GM19395 (cell line): Measurements from ENCODE around the gene NPLOC4.

Experiments
- ATAC-seq: cut with Tn5 transposase; IDR thresholded peaks from one replicate; pipeline ENCODE4 v1.9.1; 2021; ENCODE audit warnings: mild to moderate bottlenecking, moderate library complexity; ENCODE audit not compliant: unreplicated experiment

The NPLOC4 gene

DNA sequence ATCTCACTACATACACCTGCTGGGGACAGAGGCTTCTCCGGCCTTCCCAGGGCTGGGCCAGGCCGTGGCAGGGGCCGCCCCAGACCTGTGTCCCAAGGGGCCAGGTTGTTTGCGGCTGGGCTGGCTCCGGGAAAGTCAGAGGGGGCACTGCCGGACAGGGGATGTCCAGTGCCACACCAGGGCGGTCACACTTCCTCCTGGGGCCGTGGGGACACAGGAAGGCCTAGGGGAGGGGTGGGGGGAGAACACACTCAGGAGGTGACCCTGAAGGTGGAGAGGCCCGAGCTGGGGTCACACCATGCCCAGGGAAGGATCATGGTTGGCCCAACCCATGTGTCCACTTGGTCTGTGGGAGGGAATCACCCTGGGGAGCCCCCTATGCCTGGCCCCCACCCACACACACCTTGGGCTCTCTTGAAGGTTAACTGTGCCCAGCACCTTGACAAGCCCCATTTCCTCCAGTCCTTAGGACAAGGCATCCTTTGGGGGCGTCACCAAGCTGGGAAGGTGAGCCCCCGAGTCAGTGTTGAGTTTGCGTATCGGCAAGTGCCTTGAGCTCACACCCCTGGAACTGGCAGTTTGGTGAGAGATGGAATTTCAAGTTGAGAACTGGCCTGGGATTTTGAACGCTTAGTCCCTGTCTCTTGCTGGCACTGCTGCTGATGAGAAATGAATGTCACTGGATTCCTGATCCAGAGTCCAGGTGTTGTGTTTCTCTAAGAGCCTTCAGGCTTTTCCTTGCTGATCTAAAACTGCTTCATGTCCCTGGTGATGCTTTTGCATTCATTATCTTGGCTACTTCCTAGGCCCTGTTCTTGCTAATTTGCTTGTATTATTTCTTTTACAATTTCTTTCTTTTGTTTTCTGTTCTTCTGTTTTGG, 116.7 kb downstream of the NPLOC4 start:
- ATAC-seq: no peak

DNA sequence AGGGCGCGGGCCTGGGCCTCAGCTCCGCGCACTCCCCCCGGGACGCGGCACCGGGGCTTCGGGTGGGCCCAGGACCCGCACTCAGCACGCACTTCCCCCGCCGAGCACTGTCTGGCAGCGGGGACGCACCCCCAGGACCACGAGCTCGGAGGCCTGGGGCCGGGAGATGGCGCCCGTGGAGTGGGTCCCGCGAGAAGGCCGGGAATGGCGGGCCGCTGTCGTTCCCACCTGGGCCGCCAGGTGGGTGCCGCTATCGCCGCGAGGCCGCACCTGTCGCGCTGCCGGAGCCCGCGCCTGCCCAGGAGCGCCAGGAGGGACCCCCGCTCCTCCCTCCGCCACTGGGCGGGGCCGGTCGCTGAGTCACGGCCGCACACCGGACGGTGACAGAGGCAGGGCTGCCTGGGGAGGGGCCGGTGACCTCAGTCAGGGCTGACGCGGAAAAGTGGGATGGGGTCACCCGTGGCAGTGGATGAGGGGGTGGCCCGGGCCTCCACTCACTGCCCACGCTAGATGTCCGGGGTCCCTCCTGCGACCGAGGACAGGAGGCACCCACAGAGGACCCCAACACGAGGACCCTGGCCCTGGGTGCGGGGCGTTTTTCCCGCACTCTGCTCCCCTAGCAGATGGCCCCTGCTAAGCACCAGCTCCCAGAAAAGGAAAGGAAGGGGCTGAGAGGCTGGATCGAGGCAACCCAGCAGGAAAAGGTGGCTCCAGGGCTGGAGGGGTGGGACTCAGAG, 117.5 kb downstream of the NPLOC4 start:
- no peak for ATAC-seq

DNA sequence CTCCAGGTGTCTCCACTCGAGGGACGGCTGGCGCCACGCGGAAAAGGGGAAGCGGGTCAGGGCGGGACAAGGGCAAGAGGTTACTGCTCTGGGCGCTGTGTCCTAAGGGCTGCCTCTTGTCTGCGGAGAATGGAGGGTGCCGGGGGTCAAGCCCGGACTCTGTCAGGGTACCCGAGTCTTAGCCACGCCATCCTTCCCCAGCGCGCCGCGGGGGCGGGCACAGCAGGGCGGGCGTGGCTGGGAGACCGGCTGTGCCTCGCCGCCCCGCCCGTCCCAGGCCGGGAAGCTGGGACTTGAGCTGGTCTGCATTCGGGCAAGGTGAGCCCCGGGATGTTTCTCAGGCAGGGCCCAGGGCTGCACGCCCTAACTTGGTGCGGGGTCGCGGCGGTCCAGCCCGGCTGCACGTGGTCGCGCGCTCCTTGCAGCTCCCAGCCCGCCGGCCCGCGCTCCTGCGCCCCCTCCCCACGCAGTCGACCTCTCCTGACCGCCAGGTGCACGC, 118.1 kb downstream of the NPLOC4 start:
- no peak for ATAC-seq

DNA sequence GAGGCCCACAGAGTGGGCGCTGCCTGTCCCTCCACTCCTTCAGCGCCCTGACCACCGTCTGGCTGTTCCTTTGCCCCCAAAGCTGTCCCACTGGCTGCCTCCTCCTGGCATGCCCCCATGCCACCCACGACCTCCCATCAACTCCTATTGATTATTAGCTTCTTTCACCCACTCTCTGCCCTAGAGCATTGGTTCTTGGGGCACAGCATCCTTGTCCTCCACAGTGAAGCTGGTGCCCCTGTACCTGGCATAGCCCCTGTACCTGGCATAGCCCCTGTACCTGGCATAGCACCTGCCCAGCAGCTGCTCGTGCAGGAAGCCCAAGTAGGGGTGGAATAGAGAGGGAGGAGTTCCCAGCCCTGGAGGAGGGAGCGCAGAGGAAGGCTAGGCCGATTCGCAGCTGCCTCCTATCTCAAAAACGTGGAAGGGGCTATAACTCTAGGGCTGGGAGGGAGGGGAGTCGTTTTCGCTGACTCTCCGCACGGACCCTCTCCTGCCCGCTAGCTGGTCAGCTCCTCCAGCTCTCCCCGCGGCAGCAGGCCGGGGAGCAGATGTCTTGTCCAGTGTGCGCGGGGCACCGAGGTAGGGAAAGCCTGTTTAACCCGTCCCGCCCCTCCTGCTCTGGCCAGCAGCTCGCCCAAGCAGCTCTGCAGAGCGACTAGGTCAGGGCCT, 118.7 kb downstream of the NPLOC4 start:
- ATAC-seq: no peak

DNA sequence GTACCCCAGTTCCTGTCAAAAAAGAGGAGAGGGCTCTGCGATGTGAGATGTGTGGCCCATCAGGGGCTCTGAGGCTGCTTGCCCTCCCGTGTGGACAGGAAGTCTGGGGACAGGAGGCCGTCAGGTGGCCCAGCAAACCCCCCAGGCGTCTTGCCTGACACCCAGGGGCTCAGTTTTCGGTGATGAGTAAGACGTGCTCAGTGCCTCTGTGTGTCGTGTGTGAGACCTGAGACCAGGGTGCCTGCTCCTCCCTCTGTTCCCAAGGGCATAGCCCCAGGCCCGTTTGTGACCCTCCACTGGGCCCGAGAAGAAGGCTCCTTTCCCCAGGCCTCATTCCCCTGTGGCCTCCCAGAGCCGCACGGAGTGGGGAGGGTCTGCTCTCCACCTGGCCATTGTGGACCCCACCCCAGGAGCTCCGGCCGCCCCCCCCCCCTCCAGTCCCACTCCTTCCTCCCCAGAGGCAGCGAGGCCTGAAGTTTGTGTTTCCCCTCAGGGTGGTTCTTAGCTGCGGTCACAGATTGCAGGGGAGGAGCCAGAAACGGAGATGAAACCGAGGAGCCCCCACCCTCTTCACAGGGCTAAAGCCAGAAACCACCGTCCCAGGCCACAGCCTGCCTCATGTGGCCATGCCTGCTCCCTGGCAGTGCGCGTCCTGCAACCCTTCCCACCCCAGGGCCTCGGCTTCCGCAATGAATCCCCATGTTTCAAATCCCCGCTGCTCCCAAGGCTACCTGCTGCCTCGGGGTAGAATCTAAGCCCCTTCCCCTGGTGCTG, 119.4 kb downstream of the NPLOC4 start:
- ATAC-seq: peak; percentile 30

DNA sequence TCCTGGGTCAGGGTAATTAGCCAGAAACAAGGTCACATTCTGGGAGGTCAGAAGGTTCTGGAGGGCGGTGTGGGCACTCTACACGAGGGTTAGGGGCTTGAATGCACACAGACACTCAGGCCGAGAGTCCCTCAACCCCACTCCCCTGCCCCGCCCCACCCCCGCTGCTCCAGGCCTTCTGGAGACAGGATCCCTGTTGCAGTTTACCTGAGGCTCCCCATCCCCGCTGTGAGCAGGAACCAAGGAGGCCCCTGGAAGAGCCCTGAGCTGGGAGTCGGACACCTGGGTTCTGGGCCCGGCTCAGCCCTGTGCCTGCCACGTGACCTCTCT, 119.9 kb downstream of the NPLOC4 start:
- no peak for ATAC-seq

DNA sequence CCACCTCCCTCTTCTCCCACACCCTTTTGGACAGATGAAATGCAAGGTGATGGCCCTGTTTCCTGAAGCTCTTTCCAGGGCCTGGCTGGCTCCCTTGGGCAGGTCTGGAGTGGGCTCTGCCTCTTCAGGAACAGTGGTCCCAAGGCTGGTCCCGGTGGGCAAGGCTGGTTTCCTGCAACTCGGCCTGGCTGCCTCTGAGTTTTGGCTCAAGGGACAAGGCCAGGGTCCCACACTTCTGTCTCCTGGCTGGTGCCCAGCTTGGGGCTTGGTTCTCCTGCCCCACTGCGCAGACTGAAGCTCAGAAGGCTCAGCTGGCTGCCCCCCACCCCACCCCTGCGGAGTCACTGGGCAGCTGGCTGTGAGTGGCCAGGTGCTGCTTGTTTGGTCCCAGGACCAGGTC, 120.5 kb downstream of the NPLOC4 start:
- ATAC-seq: no peak

DNA sequence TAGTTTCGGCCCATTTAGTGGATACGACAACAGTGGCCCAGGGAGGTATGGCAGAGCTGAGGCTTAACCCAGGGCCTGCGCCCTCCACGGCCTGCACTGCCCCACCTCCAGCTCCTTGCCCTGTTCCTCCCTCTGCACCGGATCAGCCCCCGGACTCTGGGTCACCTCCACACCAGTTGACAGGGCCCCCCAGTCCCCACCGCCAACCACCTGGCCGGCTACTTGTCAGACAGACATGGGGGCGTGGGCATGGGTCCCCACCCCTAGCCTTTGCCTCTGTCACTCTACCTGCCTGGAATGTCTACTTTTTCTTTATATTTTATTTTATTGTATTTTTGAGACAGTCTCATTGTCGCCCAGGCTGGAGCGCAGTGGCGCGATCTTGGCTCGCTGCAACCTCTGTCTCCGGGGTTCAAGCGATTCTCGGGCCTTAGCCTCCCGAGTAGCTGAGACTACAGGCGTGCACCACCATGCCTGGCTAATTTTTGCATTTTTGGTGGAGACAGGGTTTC, 121.3 kb downstream of the NPLOC4 start:
- ATAC-seq: no peak

DNA sequence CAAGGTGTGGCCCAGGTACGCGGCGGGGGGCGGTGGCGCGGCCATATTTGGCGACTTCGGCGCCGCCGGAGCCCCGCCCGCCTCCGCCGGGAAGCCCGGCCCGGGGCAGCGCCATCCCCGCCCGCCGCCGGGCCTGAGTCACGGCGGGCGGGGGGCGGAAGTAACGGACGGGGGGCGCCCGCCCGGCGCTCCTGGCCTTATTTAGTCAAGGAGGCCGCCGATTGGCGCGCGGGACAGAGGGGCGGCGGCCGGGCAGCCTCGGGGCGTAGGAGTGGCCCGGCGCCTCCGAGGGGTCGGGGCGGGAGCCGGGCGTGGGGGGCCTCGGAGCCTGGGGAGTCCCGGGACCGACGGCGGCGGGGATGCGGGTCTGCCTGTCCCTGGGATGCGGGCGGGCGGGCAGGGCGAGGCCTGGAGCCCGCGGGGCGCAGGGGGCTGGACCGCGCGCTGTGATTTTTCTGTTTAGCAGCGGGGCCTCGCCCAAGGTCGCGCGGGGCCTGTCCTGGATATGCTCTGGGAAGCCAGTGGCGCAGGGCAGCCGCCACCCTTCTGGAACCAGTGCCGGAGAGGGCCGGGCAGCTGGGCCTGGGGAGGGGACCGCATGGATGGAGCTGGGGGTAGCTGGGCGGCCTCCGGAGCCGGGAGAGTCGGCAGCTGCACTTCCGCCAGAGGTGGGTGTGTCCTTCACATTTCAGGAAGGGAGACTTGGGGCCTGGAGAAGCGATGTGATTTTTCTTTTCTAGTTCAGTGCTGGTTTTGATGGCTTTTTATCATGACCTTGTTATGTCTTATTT, 122.0 kb downstream of the NPLOC4 start:
- ATAC-seq: no peak

DNA sequence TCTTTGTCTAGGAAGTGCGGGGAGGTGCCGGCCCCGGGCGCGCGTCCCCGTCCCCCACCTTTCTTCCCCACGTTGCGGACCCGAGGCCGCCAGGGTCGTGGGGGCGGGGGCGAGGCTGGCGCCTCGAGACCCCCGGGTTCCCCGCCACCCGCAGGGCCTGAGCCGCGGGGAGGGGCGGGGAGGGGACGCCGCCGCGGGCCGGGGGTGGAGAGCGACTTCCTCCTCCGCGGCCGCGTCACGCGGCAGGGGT, 122.5 kb downstream of the NPLOC4 start:
- ATAC-seq: no peak

DNA sequence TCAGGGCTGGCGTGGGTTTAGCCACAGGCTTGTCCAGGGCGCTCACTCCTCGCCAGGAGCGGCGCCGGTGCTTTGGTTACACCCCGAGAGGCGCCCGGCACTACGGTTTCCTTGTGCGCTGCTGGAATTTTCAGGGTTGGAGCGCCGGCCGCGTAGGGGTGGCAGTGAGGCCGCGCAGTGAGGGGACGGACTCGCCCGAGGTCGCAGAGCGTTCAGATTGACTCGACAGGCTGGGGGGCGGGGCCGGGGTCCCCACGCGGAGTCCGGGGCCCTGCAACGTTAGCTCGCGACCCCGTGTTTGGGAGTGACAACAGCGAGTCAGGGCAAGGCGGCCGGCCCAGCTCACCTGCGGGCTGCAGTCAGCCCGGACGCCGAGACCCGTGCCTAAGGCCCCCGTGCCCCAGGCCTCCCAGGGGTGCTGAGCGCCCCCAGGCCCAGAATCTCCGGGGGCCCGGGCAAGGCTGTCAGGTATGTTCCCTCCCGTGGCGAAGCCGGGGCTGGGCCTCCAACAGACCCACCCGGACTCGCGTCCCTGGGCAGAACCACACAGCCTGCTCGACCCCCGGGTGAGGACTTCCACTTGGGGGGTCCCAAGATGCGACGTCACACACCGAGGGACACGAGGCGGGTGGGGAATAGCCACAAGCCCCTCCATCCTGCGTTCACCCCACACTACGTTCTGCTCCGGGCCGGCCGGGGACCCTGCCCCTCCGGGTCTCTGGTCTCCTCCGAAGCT, 123.0 kb downstream of the NPLOC4 start:
- ATAC-seq: no peak

DNA sequence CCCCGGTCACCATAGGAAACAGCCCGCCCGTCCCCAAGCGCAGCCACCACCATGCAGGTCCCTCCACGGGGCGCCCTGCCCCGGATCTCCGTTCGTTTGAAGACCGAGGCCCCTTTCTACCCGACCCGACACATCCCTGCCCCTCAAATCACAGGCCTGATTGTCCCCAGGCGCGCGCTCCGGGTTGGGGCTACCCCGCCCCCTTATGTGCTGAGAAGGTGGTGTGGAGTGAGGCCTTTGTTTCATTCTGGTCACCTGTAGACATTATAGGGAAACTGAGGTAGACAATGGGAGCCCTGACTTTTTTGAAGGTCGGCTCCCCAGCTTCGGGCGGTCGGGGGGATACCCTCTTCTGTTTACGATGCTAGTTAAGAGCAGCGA, 123.5 kb downstream of the NPLOC4 start:
- no peak for ATAC-seq

DNA sequence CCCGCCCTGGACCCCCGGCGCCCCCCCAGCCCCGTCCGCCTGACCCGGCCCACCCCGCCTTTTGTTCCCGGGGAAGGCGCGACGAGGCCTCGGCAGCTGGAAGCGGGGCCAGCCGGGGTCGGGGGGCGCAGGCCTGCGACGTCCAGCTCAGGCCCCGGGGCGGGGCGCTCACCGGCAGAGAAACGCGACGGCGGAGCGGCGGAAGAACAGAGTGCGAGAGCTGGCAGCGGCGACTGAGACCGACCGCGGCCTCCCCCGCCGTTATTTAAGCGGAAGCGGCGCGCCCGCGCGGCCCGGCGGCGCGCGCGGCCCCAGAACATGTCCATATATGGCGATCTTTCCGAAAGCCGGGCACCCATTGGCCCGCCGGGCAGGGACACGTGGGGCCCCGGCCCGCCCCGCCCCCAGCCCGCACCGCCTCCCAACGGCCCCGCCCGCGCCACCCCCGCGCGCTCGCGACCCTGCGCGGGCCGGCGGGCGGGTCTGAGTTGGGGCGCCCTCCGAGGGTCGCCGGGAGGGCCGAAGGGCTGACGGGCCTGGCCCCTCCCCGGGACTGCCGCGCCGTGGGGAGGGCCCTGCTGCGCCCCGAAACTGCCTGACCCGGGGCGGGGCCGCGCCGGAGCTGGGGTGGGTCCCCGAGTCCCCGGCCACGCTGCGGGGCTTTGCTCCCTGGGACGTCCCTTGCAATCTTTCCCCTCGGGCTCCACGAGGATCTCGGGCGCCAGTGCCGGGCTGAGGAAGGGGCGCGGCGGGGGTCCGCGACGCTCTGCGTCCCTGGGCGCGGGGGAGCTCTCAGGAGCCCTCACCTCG, 124.1 kb downstream of the NPLOC4 start, which contains the start of gene ACTG1:
TSS of gene ACTG1 (minus strand) at position 238 of the 810 bp plus-strand sequence. CDS start 445 bp downstream, outside the sequence.
- peak; percentile 38 for ATAC-seq

DNA sequence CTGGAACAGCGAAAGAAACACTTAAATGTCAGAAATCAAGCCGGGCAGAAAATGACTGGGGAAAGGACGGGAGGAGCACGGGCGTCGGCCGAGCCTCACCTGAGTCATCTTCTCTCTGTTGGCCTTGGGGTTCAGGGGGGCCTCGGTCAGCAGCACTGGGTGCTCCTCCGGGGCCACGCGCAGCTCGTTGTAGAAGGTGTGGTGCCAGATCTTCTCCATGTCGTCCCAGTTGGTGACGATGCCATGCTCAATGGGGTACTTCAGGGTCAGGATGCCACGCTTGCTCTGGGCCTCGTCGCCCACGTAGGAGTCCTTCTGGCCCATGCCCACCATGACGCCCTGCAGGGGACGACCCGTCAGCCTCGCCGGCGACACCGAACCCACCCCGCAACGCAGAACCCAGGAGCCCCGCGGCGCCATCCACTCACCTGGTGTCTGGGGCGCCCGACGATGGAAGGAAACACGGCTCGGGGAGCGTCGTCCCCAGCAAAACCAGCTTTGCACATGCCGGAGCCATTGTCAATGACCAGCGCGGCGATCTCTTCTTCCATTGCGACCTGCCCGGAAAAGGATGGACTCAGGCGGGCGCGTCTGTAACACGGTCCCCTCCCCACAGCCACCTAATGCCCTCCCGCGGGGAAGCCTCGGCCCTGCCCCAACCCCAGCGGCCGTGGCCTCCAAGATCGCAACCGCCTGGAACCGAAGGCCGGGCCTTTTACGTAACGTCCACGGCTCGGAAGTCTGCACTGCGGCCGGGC, 124.9 kb downstream of the NPLOC4 start:
- ATAC-seq: peak; percentile 8

DNA sequence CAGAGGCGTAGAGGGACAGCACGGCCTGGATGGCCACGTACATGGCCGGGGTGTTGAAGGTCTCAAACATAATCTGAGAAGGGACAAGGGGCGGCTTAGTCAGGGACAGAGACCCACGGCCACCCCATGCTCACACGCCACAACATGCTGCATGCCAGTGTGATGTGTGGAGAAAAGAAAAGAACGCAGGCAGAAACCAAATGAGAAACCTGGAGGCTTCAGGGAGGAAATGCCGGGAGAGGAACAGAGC, 125.4 kb downstream of the NPLOC4 start:
- ATAC-seq: no peak

DNA sequence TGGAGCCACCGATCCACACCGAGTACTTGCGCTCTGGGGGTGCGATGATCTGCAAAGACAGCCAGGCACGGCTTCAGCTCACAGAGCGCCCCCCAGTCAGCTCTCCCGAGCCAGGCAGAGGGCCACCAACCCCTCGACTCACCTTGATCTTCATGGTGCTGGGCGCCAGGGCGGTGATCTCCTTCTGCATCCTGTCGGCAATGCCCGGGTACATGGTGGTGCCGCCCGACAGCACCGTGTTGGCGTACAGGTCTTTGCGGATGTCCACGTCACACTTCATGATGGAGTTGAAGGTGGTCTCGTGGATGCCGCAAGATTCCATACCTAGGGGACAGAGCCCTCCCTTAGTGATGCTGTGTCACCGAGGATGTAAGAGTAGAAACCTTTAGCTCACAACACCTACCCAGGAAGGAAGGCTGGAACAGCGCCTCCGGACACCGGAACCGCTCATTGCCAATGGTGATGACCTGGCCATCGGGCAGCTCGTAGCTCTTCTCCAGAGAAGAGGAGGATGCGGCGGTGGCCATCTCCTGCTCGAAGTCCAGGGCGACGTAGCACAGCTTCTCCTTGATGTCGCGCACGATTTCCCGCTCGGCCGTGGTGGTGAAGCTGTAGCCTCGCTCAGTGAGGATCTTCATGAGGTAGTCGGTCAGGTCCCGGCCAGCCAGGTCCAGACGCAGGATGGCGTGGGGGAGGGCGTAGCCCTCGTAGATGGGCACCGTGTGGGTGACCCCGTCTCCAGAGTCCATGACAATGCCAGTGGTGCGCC, 125.9 kb downstream of the NPLOC4 start:
- ATAC-seq: no peak
